CD4-positive, alpha-beta T cell (primary cell): ENCODE data around the gene MBOAT1. TPM values are rescaled to one million over a fixed set of nuclear protein-coding genes. Genes with fewer than 3 reads are reported as not detected.
"Not testable (repeated sequence)": the region's sequence is repeated elsewhere in the genome, so short reads cannot be mapped to it uniquely, and the experiment has no call there.

Source experiments
- ATAC-seq: fragments of 200-7000 bp; cut with Tn5 transposase; one replicate; pipeline ENCODE4 v1.10.0; 2022; ENCODE audit warnings: mild to moderate bottlenecking; ENCODE audit not compliant: poor library complexity
- CTCF ChIA-PET: fragments of 350-600 bp; sonication (Branson Sonifier 250); formaldehyde crosslinking; loops from one replicate; lab custom pipeline; 2021; ENCODE audit warnings: antibody characterized with exemption, inconsistent platforms; lab: Charles Lee
- POLR2A ChIA-PET: fragments of 350-600 bp; sonication (Branson Sonifier 250); formaldehyde crosslinking; loops from one replicate; lab custom pipeline; 2021; ENCODE audit warnings: antibody characterized with exemption, inconsistent platforms; lab: Charles Lee
- DNase-seq, 14 experiments: peaks; one replicate each; pipeline ENCODE4 v3.0.0-alpha.2; 2013 to 2020; ENCODE audit warnings: mixed read lengths in 2 of 14
- H3K27ac ChIP-seq, 2 donors: one replicate each; pipeline versions ENCODE4 v1.5.1 to v1.7.0; 2013; ENCODE audit warnings: low read length in 2 of 2, low read depth in 1 of 2, mild to moderate bottlenecking in 1 of 2
- H3K27me3 ChIP-seq, 2 experiments: 1 replicate in 1 of 2; 2 replicates in 1 of 2; pipeline versions ENCODE4 v1.6.1 to v1.7.0; 2013; ENCODE audit warnings: low read length in 2 of 2, control low read depth in 1 of 2, mild to moderate bottlenecking in 1 of 2, moderate library complexity in 1 of 2; ENCODE audit not compliant: insufficient read depth in 2 of 2, control insufficient read depth in 1 of 2
- H3K36me3 ChIP-seq: one replicate; pipeline ENCODE4 v1.6.1; 2013; ENCODE audit warnings: low read length, control low read depth; ENCODE audit not compliant: insufficient read depth
- H3K4me1 ChIP-seq: one replicate; pipeline ENCODE4 v1.6.1; 2013; ENCODE audit warnings: low read length, control low read depth; ENCODE audit not compliant: insufficient read depth
- H3K4me3 ChIP-seq: one replicate; pipeline ENCODE4 v1.5.1; 2013; ENCODE audit warnings: mild to moderate bottlenecking, low read length, moderate library complexity
- H3K9me3 ChIP-seq, 2 experiments: 1 replicate in 1 of 2; 2 replicates in 1 of 2; pipeline versions ENCODE4 v1.6.1 to v1.7.0; 2013; ENCODE audit warnings: low read length in 2 of 2, mild to moderate bottlenecking in 2 of 2, control low read depth in 1 of 2, moderate library complexity in 1 of 2; ENCODE audit not compliant: control insufficient read depth in 1 of 2, insufficient read depth in 1 of 2
- H3K27ac Mint-ChIP-seq: one replicate; pipeline ENCODE4 v1.8.0; 2020; ENCODE audit warnings: mixed read lengths
- H3K27me3 Mint-ChIP-seq: one replicate; pipeline ENCODE4 v1.8.0; 2021; ENCODE audit warnings: mixed read lengths
- H3K36me3 Mint-ChIP-seq: one replicate; pipeline ENCODE4 v1.8.0; 2021; ENCODE audit warnings: low read depth, mixed read lengths
- H3K4me1 Mint-ChIP-seq: one replicate; pipeline ENCODE4 v1.8.0; 2021; ENCODE audit warnings: low read depth, mixed read lengths
- H3K4me3 Mint-ChIP-seq: one replicate; pipeline ENCODE4 v1.8.0; 2020; ENCODE audit warnings: mild to moderate bottlenecking, mixed read lengths
- H3K9me3 Mint-ChIP-seq: one replicate; pipeline ENCODE4 v1.8.0; 2020; ENCODE audit warnings: mixed read lengths
- CTCF ChIP-seq: fragments of 200-600 bp; IDR thresholded peaks from one replicate; pipeline ENCODE4 v1.8.0; 2022; ENCODE audit warnings: antibody characterized with exemption, mild to moderate bottlenecking
- intact Hi-C, 2 experiments: fragments of 100-400 bp; cut with DNase I in 1 of 2; cut with micrococcal nuclease in 1 of 2; formaldehyde crosslinking; loops; one replicate each; pipeline versions ENCODE4 v1.15.1 to v1.9.0; 2023 to 2025; cut with DNase I, micrococcal nuclease
- total RNA-seq, 174 experiments: library from RNA in 2 of 174; stranded (reverse) in 2 of 174; gene quantifications; one replicate each; pipeline ENCODE4 v1.2.3 and lab custom pipeline; 2021 to 2026

MBOAT1 gene
- total RNA-seq, 2 experiments from 2014 or later: 17.2 to 18.5 TPM

GRCh38 chr6:20182069-20182468 lies 30.2 kb downstream of the MBOAT1 start:
- DNase-seq: no peak
- no peaks in the 10 kb centered on the region for H3K27me3 Mint-ChIP-seq
- Histone ChIP-seq H3K36me3 (peaks cover 4% of the 10 kb centered on the region), H3K4me3 (no peak overlapping the region), H3K4me1 (peaks cover 7% of the 10 kb centered on the region), H3K9me3 (peaks cover 0 to 5% of the 10 kb centered on the region in 2 experiments), H3K27ac (no peak overlapping the region), H3K27me3 (no peaks in the 10 kb centered on the region)
- peaks cover 4% of the 10 kb centered on the region for H3K4me1 Mint-ChIP-seq
- CTCF ChIA-PET: no interaction called here
- intact Hi-C loops: no loop called here
- no peak for ATAC-seq
- peaks cover 7% of the 10 kb centered on the region for H3K9me3 Mint-ChIP-seq
- POLR2A ChIA-PET: no interaction called here
- no peak overlapping the region for H3K27ac Mint-ChIP-seq
- peaks cover 55% of the 10 kb centered on the region for H3K36me3 Mint-ChIP-seq
- no peak for TF ChIP-seq CTCF
- no peak overlapping the region for H3K4me3 Mint-ChIP-seq

GRCh38 chr6:20180935-20181334 lies 31.3 kb downstream of the MBOAT1 start:
- Histone ChIP-seq H3K4me3 (no peak overlapping the region), H3K9me3 (peaks cover 0 to 5% of the 10 kb centered on the region in 2 experiments), H3K36me3 (peaks cover 4% of the 10 kb centered on the region), H3K27me3 (no peaks in the 10 kb centered on the region), H3K4me1 (peaks cover 7% of the 10 kb centered on the region), H3K27ac (no peak overlapping the region)
- Mint-ChIP-seq H3K36me3 (peaks cover 43% of the 10 kb centered on the region), H3K9me3 (peaks cover 7% of the 10 kb centered on the region), H3K27ac (no peak overlapping the region), H3K4me3 (no peak overlapping the region), H3K4me1 (peaks cover 9% of the 10 kb centered on the region), H3K27me3 (no peaks in the 10 kb centered on the region)
- intact Hi-C loops: no loop called here
- no peak for ATAC-seq
- ChIA-PET CTCF (interaction anchor here (1.1 kb wide), 1 partner anchor 8 kb away, joined by 3 read pairs; no protein-coding TSS in a partner anchor), POLR2A (no interaction called here)
- TF ChIP-seq CTCF: no peak
- DNase-seq: no peak

GRCh38 chr6:20179287-20180045 lies 32.8 kb downstream of the MBOAT1 start:
- POLR2A ChIA-PET, H3K9me3 ChIP-seq, H3K27ac Mint-ChIP-seq, intact Hi-C loops, H3K4me1 ChIP-seq, CTCF ChIA-PET, H3K27me3 ChIP-seq, DNase-seq, H3K4me3 ChIP-seq, H3K27me3 Mint-ChIP-seq, H3K4me3 Mint-ChIP-seq, H3K9me3 Mint-ChIP-seq, H3K27ac ChIP-seq, H3K36me3 ChIP-seq, ATAC-seq: not testable (repeated sequence)
- peaks cover 14% of the 10 kb centered on the region for H3K4me1 Mint-ChIP-seq
- peaks cover 40% of the 10 kb centered on the region for H3K36me3 Mint-ChIP-seq
